HepG2 (cell line): Measurements from ENCODE around the gene NTM. TPM values are rescaled to one million over a fixed set of nuclear protein-coding genes. Genes with fewer than 3 reads are reported as not detected.

ENCODE experiments used
- ATAC-seq: fragments of 200-7000 bp; cut with Tn5 transposase; 3 replicates; pipeline ENCODE4 v1.9.1; 2020; ENCODE audit warnings: mild to moderate bottlenecking, moderate library complexity
- BruUV-seq: library from RNA; stranded (reverse); fragments of 400-500 nt; replicated peaks from 2 replicates; lab custom pipeline; 2021; lab: Mats Ljungman, UMichigan
- CTCF ChIA-PET: fragments of 300-600 bp; formaldehyde crosslinking; extraction: SDS; loops from one replicate; lab custom pipeline; 2021; ENCODE audit warnings: low total read pairs, inconsistent platforms, low intra/inter-chr PET ratio; lab: Yijun Ruan, JAX
- POLR2A ChIA-PET: fragments of 350-600 bp; sonication (Branson Sonifier 250); formaldehyde crosslinking; loops from one replicate; lab custom pipeline; 2020; ENCODE audit warnings: antibody characterized with exemption, inconsistent platforms; lab: Yijun Ruan, JAX
- DNase-seq: peaks from one replicate; pipeline ENCODE4 v3.0.0-alpha.2; 2015; ENCODE audit warnings: low spot score
- FAIRE-seq: peaks from 3 replicates; lab custom pipeline; 2011; peaks lifted over from hg19 to GRCh38; lab: Jason Lieb, UNC
- H2AFZ ChIP-seq: one replicate; pipeline ENCODE4 v1.6.1; 2011; ENCODE audit warnings: low read length, inconsistent platforms
- H3K27ac ChIP-seq: fragments of 300-600 bp; 3 replicates; pipeline ENCODE4 v1.8.0; 2011; ENCODE audit warnings: mixed run types, mild to moderate bottlenecking, mixed read lengths, low read length, inconsistent platforms; ENCODE audit not compliant: insufficient read depth; ENCODE audit errors: extremely low read length
- H3K27me3 ChIP-seq, 2 experiments: fragments of 200-600 bp in 1 of 2; 2 replicates in 1 of 2; 3 replicates in 1 of 2; pipeline versions ENCODE4 v1.6.0 to v1.8.0; 2011; ENCODE audit warnings: low read length in 2 of 2, mild to moderate bottlenecking in 2 of 2, moderate library complexity in 2 of 2, inconsistent platforms in 1 of 2; ENCODE audit not compliant: insufficient read depth in 2 of 2, control insufficient read depth in 1 of 2
- H3K36me3 ChIP-seq, 2 experiments: fragments of 200-600 bp in 1 of 2; replicated peaks in 1 of 2; 2 replicates in 1 of 2; 3 replicates in 1 of 2; pipeline versions ENCODE4 v1.5.1 to v1.8.0; 2011; ENCODE audit warnings: low read length in 2 of 2, inconsistent platforms in 1 of 2; ENCODE audit not compliant: insufficient read depth in 2 of 2, control insufficient read depth in 1 of 2
- H3K4me1 ChIP-seq: 2 replicates; pipeline ENCODE4 v1.5.1; 2012; ENCODE audit warnings: low read length, inconsistent platforms; ENCODE audit not compliant: insufficient read depth
- H3K4me2 ChIP-seq: 2 replicates; pipeline ENCODE4 v1.6.0; 2011; ENCODE audit warnings: low read depth, low read length, inconsistent platforms
- H3K4me3 ChIP-seq, 3 experiments: fragments of 200-600 bp in 1 of 3; sonication (generic), shearing (Covaris generic) in 1 of 3; replicated peaks in 1 of 3; 2 replicates each; pipeline ENCODE4 v1.5.1; 2011 to 2016; ENCODE audit warnings: low read length in 3 of 3, inconsistent platforms in 2 of 3, low read depth in 2 of 3, mild to moderate bottlenecking in 2 of 3, control low read depth in 1 of 3, mixed read lengths in 1 of 3; ENCODE audit not compliant: insufficient read depth in 1 of 3
- H3K79me2 ChIP-seq: one replicate; pipeline ENCODE4 v1.6.1; 2011; ENCODE audit warnings: low read length, inconsistent platforms; ENCODE audit not compliant: insufficient read depth
- H3K9ac ChIP-seq: 2 replicates; pipeline ENCODE4 v1.6.0; 2011; ENCODE audit warnings: mild to moderate bottlenecking, low read depth, low read length, inconsistent platforms; ENCODE audit not compliant: insufficient read depth
- H3K9me3 ChIP-seq: 2 replicates; pipeline ENCODE4 v1.5.1; 2012; ENCODE audit warnings: mild to moderate bottlenecking, low read length
- H4K20me1 ChIP-seq: 2 replicates; pipeline ENCODE4 v1.6.0; 2011; ENCODE audit warnings: inconsistent platforms, mild to moderate bottlenecking, low read length, moderate library complexity; ENCODE audit not compliant: insufficient read depth
- ARID3A ChIP-seq: IDR thresholded peaks from 2 replicates; pipeline ENCODE4 v1.6.1; 2012; ENCODE audit warnings: low read depth, low read length, improper control_type of control experiment
- ARID4A ChIP-seq: sonication (generic); formaldehyde crosslinking; IDR thresholded peaks from 2 replicates; pipeline ENCODE4 v1.5.0; 2020; ENCODE audit warnings: mild to moderate bottlenecking, missing genetic modification reagents, borderline replicate concordance
- ARID5B ChIP-seq: IDR thresholded peaks from 2 replicates; pipeline ENCODE4 v1.4.0; 2020; ENCODE audit warnings: mild to moderate bottlenecking, missing genetic modification reagents
- GATAD1 ChIP-seq: IDR thresholded peaks from 2 replicates; pipeline ENCODE4 v1.6.1; 2016; ENCODE audit warnings: missing genetic modification reagents, missing compliant biosample characterization
- GPN1 ChIP-seq: sonication (generic); formaldehyde crosslinking; IDR thresholded peaks from 2 replicates; pipeline ENCODE4 v1.5.1; 2020; ENCODE audit warnings: missing genetic modification reagents, borderline replicate concordance
- HNF4G ChIP-seq, 2 experiments: sonication (generic) in 1 of 2; formaldehyde crosslinking in 1 of 2; IDR thresholded peaks; 2 replicates each; pipeline versions ENCODE4 v1.4.0 to v1.6.1; 2011 to 2020; ENCODE audit warnings: borderline replicate concordance in 2 of 2, low read depth in 2 of 2, mild to moderate bottlenecking in 2 of 2, low read length in 1 of 2, missing genetic modification reagents in 1 of 2, moderate library complexity in 1 of 2
- KDM1A ChIP-seq: IDR thresholded peaks from 2 replicates; pipeline ENCODE4 v1.6.1; 2016; ENCODE audit warnings: missing compliant biosample characterization
- MIER3 ChIP-seq: IDR thresholded peaks from 2 replicates; pipeline ENCODE4 v1.6.1; 2016; ENCODE audit warnings: missing compliant biosample characterization, borderline replicate concordance
- RNF2 ChIP-seq: fragments of 450-650 bp; conservative IDR thresholded peaks from 2 replicates; pipeline ENCODE4 v1.6.1; 2016; ENCODE audit warnings: low read depth
- TFE3 ChIP-seq: IDR thresholded peaks from 2 replicates; pipeline ENCODE4 v1.6.1; 2016
- ZNF619 ChIP-seq: sonication (generic); formaldehyde crosslinking; IDR thresholded peaks from 2 replicates; pipeline ENCODE4 v1.4.0; 2020; ENCODE audit warnings: mild to moderate bottlenecking, missing genetic modification reagents
- in situ Hi-C: cut with HindIII; loops from 2 replicates; pipeline ENCODE4 v1.10.0; 2017; ENCODE audit warnings: low pct_unique_long_range_greater_than_20kb; ENCODE audit not compliant: extremely low pct_ligation_motif_present
- intact Hi-C: fragments of 100-400 bp; cut with micrococcal nuclease; formaldehyde crosslinking; loops from one replicate; pipeline ENCODE4 v1.10.0; 2022; ENCODE audit not compliant: unreplicated experiment
- polyA plus RNA-seq, 8 experiments: library from polyadenylated mRNA; depleted of rRNA in 3 of 8; stranded (reverse) in 7 of 8; unstranded in 1 of 8; fragments of >200 nt; fragmentation: Illumina TruSeq in 4 of 8; extraction: Trizol in 4 of 8; gene quantifications; 2 replicates each; pipeline versions ENCODE4 v1.2.1 to v1.2.3, GENCODE V29; 2011 to 2016; ENCODE audit warnings: low read depth in 4 of 8, missing spikeins in 1 of 8, mixed read lengths in 1 of 8; ENCODE audit not compliant: insufficient read depth in 1 of 8
- total RNA-seq, 5 experiments: library from RNA; depleted of rRNA; stranded (reverse); fragments of >200 nt; fragmentation: Illumina TruSeq; extraction: Trizol; gene quantifications; 2 replicates each; pipeline ENCODE4 v1.2.3, GENCODE V29; 2016; ENCODE audit warnings: low read depth in 1 of 5

NTM gene
- total and polyA plus RNA-seq, 2 of the 13 experiments (the other 11 are each of a cell fraction or from before 2014, with no cell fraction given): not detected

- TF ChIP-seq ARID5B (CRISPR knock-in tag): no peak
- no peak for TF ChIP-seq MIER3
- no peak for TF ChIP-seq ARID3A
Measured at GRCh38 chr11:131871006-131871405, 500.6 kb downstream of the NTM start (continued).

DNA sequence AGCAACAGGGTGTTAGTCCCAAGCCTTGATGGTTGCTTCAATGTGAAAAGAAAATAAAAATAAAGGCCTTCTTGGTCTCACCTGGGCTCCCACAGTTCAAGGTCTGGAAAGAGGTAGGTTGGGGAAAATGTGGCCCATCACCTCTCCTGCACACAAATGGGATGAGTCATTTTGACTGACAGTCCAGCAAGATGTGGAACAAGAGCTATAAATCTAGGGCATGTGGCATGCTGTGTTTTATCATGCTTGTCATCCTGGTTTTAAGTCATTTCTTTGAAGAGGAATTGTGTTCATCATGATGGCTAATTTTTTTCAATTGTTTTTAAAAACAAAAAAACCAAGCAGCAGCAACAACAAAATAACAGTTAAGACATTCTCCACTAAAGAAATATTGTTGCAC is 503.7 kb downstream of the NTM start:
- no peak for DNase-seq
- no peaks in the 10 kb centered on the region for H3K79me2 ChIP-seq
- intact Hi-C loops (no loop called here), in situ Hi-C loops (loop anchor here (25.0 kb wide), 3 partner anchors 263 to 1188 kb away; no protein-coding TSS in a partner anchor)
- H3K27ac ChIP-seq: no peak overlapping the region
- ChIA-PET CTCF (no interaction called here), POLR2A (no interaction called here)
- no peak for ATAC-seq
- H3K4me1 ChIP-seq: no peaks in the 10 kb centered on the region
- H3K27me3 ChIP-seq: peaks cover 0 to 9% of the 10 kb centered on the region in 2 experiments; a peak in 2 of 5 replicates
- no peaks in the 10 kb centered on the region for H3K36me3 ChIP-seq
- no peak for FAIRE-seq
- H3K4me3 ChIP-seq: no peak overlapping the region
- H3K9me3 ChIP-seq: no peaks in the 10 kb centered on the region
- no peaks in the 10 kb centered on the region for H4K20me1 ChIP-seq
- H3K9ac ChIP-seq: no peak overlapping the region
- no peak overlapping the region for H3K4me2 ChIP-seq
- H2AFZ ChIP-seq: no peak overlapping the region
- BruUV-seq: no TSS peak
- TF ChIP-seq ZNF619 (CRISPR knock-in tag) (no peak), GATAD1 (CRISPR knock-in tag) (no peak), ARID4A (CRISPR knock-in tag) (no peak), KDM1A (CRISPR knock-in tag) (no peak), TFE3 (no peak), HNF4G (IDR thresholded peaks at IDR 0.05; ENCODE audit: borderline replicate concordance, low read depth, low read length) (no peak), HNF4G (CRISPR knock-in tag; IDR thresholded peaks at IDR 0.05; ENCODE audit: borderline replicate concordance, low read depth) (no peak), GPN1 (CRISPR knock-in tag) (no peak), RNF2 (no peak)
